ENCODE data around the gene DDX31. TPM values are rescaled to one million over a fixed set of nuclear protein-coding genes. Genes with fewer than 3 reads are reported as not detected.

The DDX31 gene
- total RNA-seq, 4 donors from 2014 or later: 33.4 to 44.1 (median 36.0) TPM

DNA sequence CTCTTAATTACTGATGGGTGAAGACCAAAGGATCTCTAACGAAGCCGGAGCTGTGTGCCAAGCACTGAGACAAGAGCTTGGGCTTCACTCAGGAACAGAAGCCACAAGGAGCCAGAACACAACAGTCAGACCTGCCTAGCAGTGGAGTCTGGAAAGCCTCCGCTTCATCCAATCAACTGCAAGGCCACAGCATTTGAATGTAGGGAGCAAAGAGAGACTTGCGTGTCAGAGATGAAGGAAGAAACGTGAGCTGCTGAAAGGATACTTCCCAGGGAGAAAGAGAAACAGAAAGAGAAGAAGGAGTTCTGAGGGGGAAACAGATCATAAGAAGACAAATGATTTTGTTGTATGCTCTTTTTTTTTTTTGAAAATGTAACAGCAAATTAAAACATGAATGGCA is 43.5 kb downstream of the DDX31 start:
- intact Hi-C loops (cut with DNase I): no loop called here
- DNase-seq: no peak
- Histone ChIP-seq H3K4me3 (replicated peaks in 1 of 3) (no peak overlapping the region), H3K27me3 (no peaks in the 10 kb centered on the region), H3K9me3 (no peaks in the 10 kb centered on the region), H3K27ac (no peak overlapping the region), H3K36me3 (peaks cover 44 to 46% of the 10 kb centered on the region in 2 donors), H3K4me1 (no peaks in the 10 kb centered on the region)
- WGBS, 2 donors: 79 to 93% methylated on average over 5 of the region's 5 CpGs
- no peak for TF ChIP-seq POLR2A (IDR thresholded peaks at IDR 0.05)

DNA sequence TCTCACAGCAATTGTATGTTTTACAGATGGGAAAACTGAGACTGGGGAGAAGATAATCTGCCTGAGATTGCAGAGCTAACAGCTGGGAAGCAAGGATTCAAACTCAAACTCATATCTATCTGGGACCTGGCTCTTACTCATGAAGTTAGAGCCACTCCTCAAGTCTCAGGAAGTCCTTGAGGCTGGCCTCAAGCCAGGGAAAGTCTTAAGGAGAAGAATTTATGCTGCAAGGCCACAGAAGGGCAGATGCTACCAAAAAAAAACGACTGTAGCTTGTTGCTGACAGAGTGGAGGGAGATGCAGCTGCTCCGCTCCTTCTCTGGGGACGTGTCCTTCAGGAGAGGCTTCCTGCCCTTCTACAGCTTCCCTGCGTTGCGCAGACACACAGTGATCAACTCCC is 47.6 kb downstream of the DDX31 start:
- intact Hi-C loops (cut with DNase I): no loop called here
- H3K4me1 ChIP-seq: no peaks in the 10 kb centered on the region
- peak; percentile 53 to 68 for DNase-seq
- H3K27ac ChIP-seq: no peak overlapping the region
- no peaks in the 10 kb centered on the region for H3K9me3 ChIP-seq
- H3K36me3 ChIP-seq: peaks cover 29 to 49% of the 10 kb centered on the region in 2 donors
- no peaks in the 10 kb centered on the region for H3K27me3 ChIP-seq
- H3K4me3 ChIP-seq (replicated peaks in 1 of 3): no peak overlapping the region
- TF ChIP-seq, protein P1, sequence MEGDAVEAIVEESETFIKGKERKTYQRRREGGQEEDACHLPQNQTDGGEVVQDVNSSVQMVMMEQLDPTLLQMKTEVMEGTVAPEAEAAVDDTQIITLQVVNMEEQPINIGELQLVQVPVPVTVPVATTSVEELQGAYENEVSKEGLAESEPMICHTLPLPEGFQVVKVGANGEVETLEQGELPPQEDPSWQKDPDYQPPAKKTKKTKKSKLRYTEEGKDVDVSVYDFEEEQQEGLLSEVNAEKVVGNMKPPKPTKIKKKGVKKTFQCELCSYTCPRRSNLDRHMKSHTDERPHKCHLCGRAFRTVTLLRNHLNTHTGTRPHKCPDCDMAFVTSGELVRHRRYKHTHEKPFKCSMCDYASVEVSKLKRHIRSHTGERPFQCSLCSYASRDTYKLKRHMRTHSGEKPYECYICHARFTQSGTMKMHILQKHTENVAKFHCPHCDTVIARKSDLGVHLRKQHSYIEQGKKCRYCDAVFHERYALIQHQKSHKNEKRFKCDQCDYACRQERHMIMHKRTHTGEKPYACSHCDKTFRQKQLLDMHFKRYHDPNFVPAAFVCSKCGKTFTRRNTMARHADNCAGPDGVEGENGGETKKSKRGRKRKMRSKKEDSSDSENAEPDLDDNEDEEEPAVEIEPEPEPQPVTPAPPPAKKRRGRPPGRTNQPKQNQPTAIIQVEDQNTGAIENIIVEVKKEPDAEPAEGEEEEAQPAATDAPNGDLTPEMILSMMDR (IDR thresholded peaks at IDR 0.05): no peak
- TF ChIP-seq POLR2A (IDR thresholded peaks at IDR 0.05): no peak
- WGBS, 2 donors: 74 to 81% methylated on average over 5 of the region's 5 CpGs

DNA sequence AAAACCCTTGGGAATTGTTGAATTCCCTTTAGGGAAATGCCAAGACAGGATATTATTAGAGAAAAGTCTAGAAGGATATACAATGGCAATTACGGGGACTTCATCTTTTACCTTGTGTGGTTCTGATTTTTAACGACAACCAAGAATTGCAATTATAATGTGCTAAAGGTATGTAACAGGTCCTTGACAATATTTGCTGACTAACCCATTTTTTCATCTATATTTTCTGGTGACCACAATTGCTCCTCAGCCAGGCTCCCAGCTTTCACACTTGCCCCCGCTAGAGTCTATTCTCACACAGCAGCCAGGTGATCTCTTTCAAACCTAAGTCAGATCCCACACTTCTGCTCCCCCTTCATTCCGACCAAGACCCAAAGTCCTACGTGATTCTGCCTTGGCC is 53.1 kb downstream of the DDX31 start:
- no peak overlapping the region for H3K4me3 ChIP-seq (replicated peaks in 1 of 3)
- peaks cover 40 to 62% of the 10 kb centered on the region in 2 donors for H3K36me3 ChIP-seq
- no peak for TF ChIP-seq POLR2A (IDR thresholded peaks at IDR 0.05)
- TF ChIP-seq, protein P1 (IDR thresholded peaks at IDR 0.05): no peak
- no peaks in the 10 kb centered on the region for H3K27me3 ChIP-seq
- DNase-seq: no peak
- H3K9me3 ChIP-seq: no peaks in the 10 kb centered on the region
- 94 to 95% methylated on average over 5 of the region's 5 CpGs for WGBS, 2 donors
- no peak overlapping the region for H3K27ac ChIP-seq
- H3K4me1 ChIP-seq: no peaks in the 10 kb centered on the region
- intact Hi-C loops (cut with DNase I): no loop called here

DNA sequence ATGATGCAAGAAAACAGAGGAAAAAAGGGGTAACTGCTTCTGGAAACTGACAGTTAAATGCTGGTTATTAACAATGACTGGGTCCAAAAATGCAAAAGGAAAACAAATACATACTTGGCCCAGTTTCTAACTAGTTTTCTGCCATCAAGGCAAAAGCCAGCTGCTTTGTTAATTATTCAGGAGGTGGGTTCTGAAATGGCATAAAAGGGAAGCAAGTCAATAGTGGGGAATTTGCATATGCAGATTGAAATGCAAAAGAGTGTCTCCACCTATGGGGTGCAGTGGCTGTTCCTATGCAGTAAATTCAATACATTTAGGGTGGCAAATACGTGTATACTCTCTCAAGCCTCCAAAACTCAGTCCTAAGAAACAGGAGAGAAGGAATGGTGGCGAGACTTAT is 54.0 kb downstream of the DDX31 start:
- no peaks in the 10 kb centered on the region for H3K4me1 ChIP-seq
- no peaks in the 10 kb centered on the region for H3K27me3 ChIP-seq
- no peak overlapping the region for H3K27ac ChIP-seq
- no peak for DNase-seq
- intact Hi-C loops (cut with DNase I): no loop called here
- TF ChIP-seq, protein P1 (IDR thresholded peaks at IDR 0.05): no peak
- TF ChIP-seq POLR2A (IDR thresholded peaks at IDR 0.05): no peak
- no peaks in the 10 kb centered on the region for H3K9me3 ChIP-seq
- 90 to 91% methylated on average over 2 of the region's 2 CpGs for WGBS, 2 donors
- H3K36me3 ChIP-seq: peaks cover 49 to 67% of the 10 kb centered on the region in 2 donors
- no peak overlapping the region for H3K4me3 ChIP-seq (replicated peaks in 1 of 3)

DNA sequence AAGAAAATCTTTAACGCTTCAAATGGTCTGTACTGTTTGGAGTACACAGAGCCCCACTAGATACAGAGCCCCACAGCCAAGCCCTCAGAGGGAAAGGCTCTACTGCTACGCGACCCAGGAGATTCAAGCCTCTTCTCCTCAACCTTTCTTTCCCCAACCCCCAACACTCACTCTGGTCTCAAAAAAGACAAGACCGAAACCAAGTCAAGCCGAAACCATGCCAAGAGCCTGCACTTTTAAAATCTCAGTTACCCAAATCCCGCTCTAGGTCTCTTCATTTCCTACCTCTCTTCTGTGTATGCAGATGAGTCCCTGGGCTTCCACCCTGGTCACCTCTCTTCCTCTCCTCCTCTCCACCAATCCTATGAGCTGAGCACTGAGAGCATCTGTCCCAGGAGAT is 55.5 kb downstream of the DDX31 start:
- no peaks in the 10 kb centered on the region for H3K9me3 ChIP-seq
- TF ChIP-seq, protein P1 (IDR thresholded peaks at IDR 0.05): no peak
- TF ChIP-seq POLR2A (IDR thresholded peaks at IDR 0.05): no peak
- no peaks in the 10 kb centered on the region for H3K27me3 ChIP-seq
- H3K4me1 ChIP-seq: no peaks in the 10 kb centered on the region
- intact Hi-C loops (cut with DNase I): no loop called here
- H3K4me3 ChIP-seq (replicated peaks in 1 of 3): no peak overlapping the region
- WGBS, 2 donors: 82 to 89% methylated on average over 6 of the region's 6 CpGs
- no peak for DNase-seq
- no peak overlapping the region for H3K27ac ChIP-seq
- H3K36me3 ChIP-seq: peaks cover 51 to 71% of the 10 kb centered on the region in 2 donors

DNA sequence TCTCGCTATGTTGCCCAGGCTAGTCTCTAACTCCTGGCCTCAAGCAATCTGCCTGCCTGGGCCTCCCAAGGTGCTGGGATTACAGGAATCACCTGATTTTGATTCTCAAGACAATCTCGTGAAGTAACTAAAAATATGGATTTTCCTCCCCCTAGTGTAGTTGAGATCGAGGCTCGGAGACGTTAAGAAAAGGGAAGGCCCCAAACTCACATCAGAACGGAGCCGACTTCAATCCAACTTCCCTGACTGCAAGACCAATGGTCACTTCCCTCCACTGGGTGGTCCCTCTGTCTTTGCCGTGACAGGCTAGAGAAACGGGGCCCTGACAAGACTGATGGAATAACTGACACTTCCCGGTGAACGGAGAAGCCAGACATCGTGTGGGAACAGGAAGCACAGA is 59.1 kb downstream of the DDX31 start:
- H3K9me3 ChIP-seq: no peaks in the 10 kb centered on the region
- H3K4me3 ChIP-seq (replicated peaks in 1 of 3): no peak overlapping the region
- 88 to 90% methylated on average over 12 of the region's 12 CpGs for WGBS, 2 donors
- no peak overlapping the region for H3K27ac ChIP-seq
- no peak for DNase-seq
- TF ChIP-seq POLR2A (IDR thresholded peaks at IDR 0.05): no peak
- TF ChIP-seq, protein P1 (IDR thresholded peaks at IDR 0.05): no peak
- H3K4me1 ChIP-seq: no peaks in the 10 kb centered on the region
- intact Hi-C loops (cut with DNase I): no loop called here
- H3K36me3 ChIP-seq: peaks cover 42 to 71% of the 10 kb centered on the region in 2 donors
- no peaks in the 10 kb centered on the region for H3K27me3 ChIP-seq

All from thyroid gland (tissue), 4 donors.